Embryonic facial prominence (tissue), 1 donor: ENCODE measurements around the gene ASB3.
"Not testable (repeated sequence)": the region's sequence is repeated elsewhere in the genome, so short reads cannot be mapped to it uniquely, and the experiment has no call there.

Experiments used
- DNase-seq: peaks from one replicate; pipeline ENCODE4 v3.0.0-alpha.2; 2016; ENCODE audit errors: extremely low spot score

Gene ASB3

DNA sequence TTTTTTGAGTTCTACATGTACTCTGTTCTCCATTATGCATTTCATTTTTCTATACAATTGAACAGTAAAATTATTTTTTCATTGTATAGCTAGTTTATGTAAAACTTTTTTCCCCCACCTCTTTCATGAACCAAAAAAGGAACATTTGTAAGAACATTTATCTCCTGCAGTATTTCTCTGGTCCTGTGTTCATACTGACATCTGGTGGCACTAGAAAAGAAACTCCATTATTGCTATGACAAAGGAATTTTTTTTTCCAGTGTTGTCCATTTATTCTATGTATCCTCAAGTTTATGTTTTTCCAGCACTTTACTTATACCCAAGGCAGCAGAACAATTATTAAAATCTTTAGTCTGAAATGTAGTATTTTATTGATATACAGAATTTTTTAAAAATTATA lies 46.6 kb downstream of the ASB3 start:
- DNase-seq, result no peak

GRCh38 chr2:53739032-53739431 lies 47.7 kb downstream of the ASB3 start:
- DNase-seq, result no peak

DNA sequence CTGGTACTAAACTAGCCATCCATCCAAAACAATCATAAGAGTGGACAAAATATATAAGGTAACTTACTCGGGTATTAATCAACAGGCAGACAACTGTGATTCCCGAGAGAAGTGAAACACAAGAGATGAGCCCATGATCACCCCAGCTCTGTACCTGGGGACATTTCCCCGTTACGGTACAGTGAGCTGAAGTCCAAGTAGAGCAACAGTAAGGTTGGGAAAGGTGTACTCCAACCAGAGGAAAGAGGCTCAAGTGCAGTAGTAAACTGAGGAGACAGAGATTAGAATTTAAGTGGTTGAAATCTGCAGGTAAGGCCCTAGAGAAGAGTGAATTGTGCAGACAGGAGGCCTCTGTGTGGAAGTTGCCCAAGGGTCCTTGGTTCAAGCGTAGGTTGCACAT lies 49.7 kb downstream of the ASB3 start:
- no peak for DNase-seq

- no peak for DNase-seq
These were observed 57.5 kb downstream of the ASB3 start for GRCh38 chr2:53729143-53729762.

DNA sequence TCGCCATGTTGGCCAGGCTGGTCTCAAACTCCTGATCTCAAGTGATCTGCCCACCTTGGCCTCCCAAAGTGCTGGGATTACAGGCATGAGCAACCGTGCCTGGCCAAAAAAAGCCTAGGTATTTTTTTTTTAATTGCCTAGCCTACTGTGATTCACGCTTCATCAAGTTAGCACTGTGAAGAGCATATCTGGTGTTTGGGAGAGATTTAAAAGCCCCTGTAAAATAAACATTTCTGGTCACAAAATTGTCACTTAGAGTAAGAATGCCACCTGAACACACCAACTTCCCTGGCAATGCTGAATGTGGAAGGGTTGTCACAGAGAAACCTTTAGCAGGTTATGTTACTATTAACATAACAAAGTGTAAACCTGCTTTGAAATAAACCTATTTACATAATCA lies 58.8 kb downstream of the ASB3 start:
- no peak for DNase-seq

DNA sequence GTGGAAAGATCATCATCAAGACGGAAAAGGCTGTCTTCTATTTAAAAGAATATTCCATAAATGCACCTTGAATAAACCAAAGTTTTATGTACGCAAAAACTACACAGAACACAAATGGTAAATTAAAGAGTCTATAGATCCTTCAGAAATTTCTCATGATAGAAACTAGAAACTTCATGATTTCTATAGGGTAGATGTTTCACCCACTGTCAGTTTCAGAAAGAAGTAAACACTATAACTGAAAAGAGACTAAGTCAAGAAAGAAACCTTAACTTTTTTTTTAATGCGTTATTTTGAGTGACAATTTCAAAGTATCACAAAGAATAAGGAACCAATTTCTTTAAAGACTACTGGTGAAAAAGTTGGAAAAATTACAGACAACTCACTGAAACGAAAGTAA lies 61.1 kb downstream of the ASB3 start:
- DNase-seq, result no peak

DNA sequence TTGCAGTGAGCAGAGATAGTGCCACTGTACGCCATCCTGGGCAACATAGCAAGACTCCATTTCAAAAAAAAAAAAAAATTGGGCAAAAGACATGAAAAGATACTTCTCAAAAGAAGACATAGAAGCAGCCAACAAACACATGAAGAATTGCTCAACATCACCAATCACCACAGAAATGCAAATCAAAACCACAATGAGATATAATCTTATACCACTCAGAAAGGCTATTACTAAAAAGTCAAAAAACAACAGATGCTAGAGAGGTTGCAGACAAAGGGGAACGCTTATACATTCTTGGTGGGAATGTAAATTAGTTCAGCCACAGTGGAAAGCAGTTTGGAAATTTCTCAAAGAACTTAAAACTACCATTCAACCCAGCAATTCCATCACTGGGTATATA lies 62.2 kb downstream of the ASB3 start:
- no peak for DNase-seq

- DNase-seq, result not testable (repeated sequence)
These were observed 65.8 kb downstream of the ASB3 start for GRCh38 chr2:53720944-53721343.

GRCh38 chr2:53715568-53715967 lies 71.2 kb downstream of the ASB3 start:
- no peak for DNase-seq

GRCh38 chr2:53711271-53711780 lies 75.4 kb downstream of the ASB3 start:
- no peak for DNase-seq

DNA sequence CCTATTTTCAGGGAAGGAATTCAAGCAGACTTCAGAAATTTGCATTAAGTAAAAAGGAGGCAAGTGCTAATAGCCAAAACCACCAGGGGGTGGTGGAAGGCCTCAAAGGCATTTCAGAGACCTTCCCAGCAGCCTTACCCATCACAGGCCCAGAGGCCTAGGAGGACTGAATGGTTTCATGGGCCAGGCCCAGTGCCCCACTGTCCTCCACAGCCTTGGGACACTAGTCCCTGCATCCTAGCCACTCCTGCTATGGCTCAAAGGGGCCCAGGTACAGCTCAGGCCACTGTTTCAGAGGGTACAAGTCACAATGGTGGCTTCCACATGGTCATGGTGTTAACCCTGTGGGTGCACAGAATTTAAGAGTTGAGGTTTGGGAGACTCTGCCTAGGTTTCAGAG lies 77.8 kb downstream of the ASB3 start:
- DNase-seq, result no peak

DNA sequence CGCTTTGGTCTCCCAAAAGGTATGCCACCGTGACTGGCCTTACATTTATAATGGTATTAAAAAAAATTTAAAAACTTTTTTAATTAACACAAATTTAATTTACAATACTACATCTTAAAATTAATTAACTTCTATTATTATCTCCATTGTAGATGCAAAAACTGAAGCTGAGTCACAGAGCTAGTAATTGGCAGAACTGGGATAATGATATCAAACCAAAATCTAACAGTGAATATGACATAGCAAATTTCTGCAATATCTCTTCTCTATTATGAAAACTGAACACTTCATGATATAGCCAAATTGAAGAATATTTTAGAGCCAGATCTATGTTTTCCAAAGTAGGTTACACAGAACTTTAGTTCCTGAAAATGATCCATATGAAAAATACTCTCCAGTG lies 85.5 kb downstream of the ASB3 start:
- no peak for DNase-seq

DNA sequence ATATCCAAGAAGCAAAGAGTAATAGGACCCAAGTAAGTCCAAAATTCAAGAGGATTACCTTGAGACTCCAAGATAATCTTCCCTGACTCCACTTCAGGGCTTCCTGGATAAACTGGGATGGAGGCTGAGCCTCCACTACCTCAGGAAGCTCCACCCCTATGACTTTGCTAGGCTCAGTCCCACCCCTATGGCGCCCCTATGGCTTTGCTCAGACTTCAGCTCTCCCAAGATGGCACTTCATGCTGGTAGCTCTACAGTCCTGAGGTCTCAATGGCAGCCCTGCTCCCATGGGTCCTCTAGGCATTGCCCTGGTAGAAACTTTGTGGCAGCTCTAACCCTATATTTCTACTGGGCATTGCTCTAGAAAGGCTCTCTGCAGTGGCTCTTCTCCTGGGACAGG lies 89.1 kb downstream of the ASB3 start:
- DNase-seq, result no peak

DNA sequence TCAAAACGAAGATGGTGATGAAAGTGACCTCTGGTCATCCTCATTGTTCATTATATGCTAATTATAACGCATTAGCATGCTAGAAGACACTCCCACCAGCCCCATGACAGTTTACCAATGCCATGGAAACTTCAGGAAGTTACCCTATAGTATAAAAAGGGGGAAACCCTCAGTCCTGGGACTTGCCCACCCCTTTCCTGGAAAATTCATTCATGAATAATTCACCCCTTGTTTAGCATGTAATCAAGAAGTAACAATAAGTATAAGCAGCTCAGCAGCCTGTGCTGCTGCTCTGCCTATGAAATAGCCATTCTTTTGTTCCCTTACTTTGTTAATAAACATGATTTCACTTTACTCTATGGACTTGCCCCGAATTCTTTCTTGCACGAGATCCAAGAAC lies 89.7 kb downstream of the ASB3 start:
- DNase-seq, result no peak

DNA sequence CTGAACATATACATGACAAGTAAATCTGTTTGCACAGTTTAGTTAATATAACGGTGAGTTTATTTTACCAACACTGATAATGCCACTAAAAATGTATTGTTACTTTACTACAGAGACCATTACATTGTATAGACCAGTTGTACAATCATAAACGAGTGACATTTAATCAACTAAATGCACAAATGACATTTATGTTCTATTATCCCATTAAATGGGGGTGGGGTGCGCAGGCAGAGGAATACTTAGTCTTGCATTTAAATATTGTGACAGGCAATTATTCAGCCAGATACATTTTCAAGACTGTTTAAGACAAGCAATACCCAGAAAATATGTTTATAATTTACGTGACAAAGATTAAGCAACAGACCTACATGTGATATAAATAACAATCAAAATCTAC lies 91.2 kb downstream of the ASB3 start:
- no peak for DNase-seq

DNA sequence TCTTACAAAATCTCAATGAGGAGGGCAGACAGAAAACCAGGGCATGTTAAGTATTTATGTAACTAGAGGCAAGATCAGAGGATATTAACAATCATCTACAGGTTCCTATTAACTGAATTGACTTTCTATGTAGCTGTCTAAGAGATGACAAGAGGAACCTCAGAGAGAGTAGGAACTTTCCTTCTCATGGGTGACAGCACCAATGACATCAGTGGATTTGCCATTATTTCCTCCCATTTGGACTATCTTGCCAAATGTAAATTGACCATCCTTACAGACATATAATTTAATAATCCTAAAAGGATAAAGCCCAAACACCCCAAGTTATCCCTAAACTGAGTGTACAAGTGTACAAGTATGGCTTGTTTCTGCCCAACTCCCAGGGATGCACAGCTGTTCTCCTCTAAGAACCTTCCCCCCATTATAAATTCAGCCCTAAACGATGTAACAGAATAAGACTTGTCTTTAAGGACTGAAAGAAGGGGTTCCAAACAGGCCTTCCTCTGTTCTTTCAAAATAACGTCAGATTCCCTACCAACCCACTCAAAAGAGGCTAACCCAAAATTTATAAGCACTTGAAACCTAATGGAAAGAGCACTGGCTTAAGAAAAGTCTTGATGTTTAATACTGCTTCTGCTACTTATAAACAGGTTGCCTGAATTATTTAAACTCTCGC lies 92.5 kb downstream of the ASB3 start:
- no peak for DNase-seq

DNA sequence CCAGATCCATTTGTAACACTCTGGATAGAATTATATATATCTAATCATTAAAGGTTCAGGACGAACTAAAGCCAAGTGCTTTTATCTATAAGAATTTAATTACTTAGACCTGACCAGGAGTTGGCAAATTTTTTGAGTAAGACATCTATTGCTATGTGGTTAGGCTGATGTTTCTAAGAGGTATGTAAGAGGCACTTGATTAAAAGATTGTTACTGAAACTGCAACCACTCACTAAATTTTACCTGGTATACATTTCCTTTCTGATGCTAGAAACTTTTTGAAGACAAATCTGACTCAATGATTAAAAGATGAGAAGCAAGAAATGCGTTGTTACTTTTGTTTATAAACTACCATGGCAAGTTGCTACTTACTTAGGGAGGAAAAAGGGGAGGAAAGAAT lies 95.9 kb downstream of the ASB3 start:
- DNase-seq, result no peak

GRCh38 chr2:53672881-53673522 lies 113.8 kb downstream of the ASB3 start:
- no peak for DNase-seq

GRCh38 chr2:53670331-53670730 lies 116.4 kb downstream of the ASB3 start:
- DNase-seq, result no peak

GRCh38 chr2:53668624-53669026 lies 118.1 kb downstream of the ASB3 start:
- no peak for DNase-seq

DNA sequence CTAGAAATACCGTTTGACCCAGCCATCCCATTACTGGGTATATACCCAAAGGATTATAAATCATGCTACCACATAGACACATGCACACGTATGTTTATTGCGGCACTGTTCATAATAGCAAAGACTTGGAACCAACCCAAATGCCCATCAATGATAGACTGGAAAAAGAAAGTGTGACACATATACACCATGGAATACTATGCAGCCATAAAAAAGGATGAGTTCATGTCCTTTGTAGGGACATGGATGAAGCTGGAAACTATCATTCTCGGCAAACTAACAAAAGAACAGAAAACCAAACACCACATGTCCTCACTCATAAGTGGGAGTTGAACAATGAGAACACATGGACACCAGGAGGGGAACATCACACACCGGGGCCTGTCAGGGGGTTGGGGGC lies 119.6 kb downstream of the ASB3 start:
- not testable (repeated sequence) for DNase-seq

- no peak for DNase-seq
These were observed 125.9 kb downstream of the ASB3 start for GRCh38 chr2:53660886-53661285.

DNA sequence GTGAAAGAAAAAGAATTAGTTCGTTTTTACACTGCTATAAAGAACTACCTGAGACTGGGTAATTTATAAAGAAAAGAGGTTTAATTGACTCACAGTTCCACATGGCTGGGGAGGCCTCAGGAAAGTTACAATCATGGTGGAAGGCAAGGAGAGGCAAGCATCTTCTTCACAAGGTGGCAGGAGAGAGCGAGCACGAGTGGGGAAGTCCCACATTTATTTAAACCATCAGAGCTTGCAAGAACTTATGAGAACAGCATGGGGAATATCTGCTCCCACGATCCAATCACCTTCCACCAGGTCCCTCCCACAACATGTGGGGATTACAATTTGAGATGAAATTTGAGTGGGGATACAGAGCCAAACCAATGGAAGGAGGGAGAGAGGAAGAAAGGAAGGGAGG lies 128.3 kb downstream of the ASB3 start:
- not testable (repeated sequence) for DNase-seq
